HG03469 (cell line): ENCODE data around the gene ACVR1.
"Not testable (repeated sequence)": the region's sequence is repeated elsewhere in the genome, so short reads cannot be mapped to it uniquely, and the experiment has no call there.

Experiments used
- ATAC-seq: cut with Tn5 transposase; IDR thresholded peaks from one replicate; pipeline ENCODE4 v1.9.1; 2021; ENCODE audit warnings: mild to moderate bottlenecking, moderate library complexity, moderate number of reproducible peaks; ENCODE audit not compliant: unreplicated experiment

ACVR1 gene

GRCh38 chr2:157894694-157895435 is 18.7 kb upstream of the ACVR1 start:
- no peak for ATAC-seq

- ATAC-seq, result no peak
Measured at GRCh38 chr2:157893611-157894010, 17.5 kb upstream of the ACVR1 start.

- ATAC-seq, result no peak
Measured at GRCh38 chr2:157891643-157892041, 15.5 kb upstream of the ACVR1 start.

GRCh38 chr2:157890969-157891642 is 15.0 kb upstream of the ACVR1 start:
- ATAC-seq, result no peak

- no peak for ATAC-seq
Measured at GRCh38 chr2:157887946-157888345, 11.8 kb upstream of the ACVR1 start.

- ATAC-seq, result not testable (repeated sequence)
Measured at GRCh38 chr2:157884533-157884932, 8.4 kb upstream of the ACVR1 start.

GRCh38 chr2:157880927-157881326 is 4.8 kb upstream of the ACVR1 start:
- ATAC-seq, result no peak

GRCh38 chr2:157877761-157878400 is 1.8 kb upstream of the ACVR1 start:
- ATAC-seq, result no peak

GRCh38 chr2:157876786-157877138 is 632 bp upstream of the ACVR1 start:
- no peak for ATAC-seq

GRCh38 chr2:157875641-157876065 is 477 bp downstream of the ACVR1 start:
- ATAC-seq, result peak; percentile 14

GRCh38 chr2:157874997-157875640 is 1.0 kb downstream of the ACVR1 start:
- no peak for ATAC-seq

- ATAC-seq, result no peak
Measured at GRCh38 chr2:157874348-157874747, 1.8 kb downstream of the ACVR1 start.

- ATAC-seq, result no peak
Measured at GRCh38 chr2:157872791-157873190, 3.3 kb downstream of the ACVR1 start.

GRCh38 chr2:157871415-157871814 is 4.7 kb downstream of the ACVR1 start:
- ATAC-seq, result no peak

- no peak for ATAC-seq
Measured at GRCh38 chr2:157868993-157869392, 7.1 kb downstream of the ACVR1 start.

- ATAC-seq, result no peak
Measured at GRCh38 chr2:157867703-157868102, 8.4 kb downstream of the ACVR1 start.

- ATAC-seq, result no peak
Measured at GRCh38 chr2:157866666-157867642, 9.2 kb downstream of the ACVR1 start.

- ATAC-seq, result no peak
Measured at GRCh38 chr2:157866202-157866601, 9.9 kb downstream of the ACVR1 start.

- ATAC-seq, result no peak
Measured at GRCh38 chr2:157864857-157865430, 11.2 kb downstream of the ACVR1 start.

GRCh38 chr2:157858846-157859245 is 17.3 kb downstream of the ACVR1 start:
- no peak for ATAC-seq
